NCI-H1436 (cell line): ENCODE data around the gene WDR93.
A peak's percentile ranks its signal among the peaks of the same experiment; 100 is the strongest.

Source experiments
- DNase-seq: peaks from one replicate; lab custom pipeline; 2025; lab: John Stamatoyannopoulos, UW

The WDR93 gene

GRCh38 chr15:89662893-89663626 is 27.6 kb upstream of the WDR93 start:
- no peak for DNase-seq

GRCh38 chr15:89664441-89665350 is 25.9 kb upstream of the WDR93 start:
- no peak for DNase-seq

- DNase-seq = no peak
Observed at GRCh38 chr15:89665449-89666181, 25.0 kb upstream of the WDR93 start.

DNA sequence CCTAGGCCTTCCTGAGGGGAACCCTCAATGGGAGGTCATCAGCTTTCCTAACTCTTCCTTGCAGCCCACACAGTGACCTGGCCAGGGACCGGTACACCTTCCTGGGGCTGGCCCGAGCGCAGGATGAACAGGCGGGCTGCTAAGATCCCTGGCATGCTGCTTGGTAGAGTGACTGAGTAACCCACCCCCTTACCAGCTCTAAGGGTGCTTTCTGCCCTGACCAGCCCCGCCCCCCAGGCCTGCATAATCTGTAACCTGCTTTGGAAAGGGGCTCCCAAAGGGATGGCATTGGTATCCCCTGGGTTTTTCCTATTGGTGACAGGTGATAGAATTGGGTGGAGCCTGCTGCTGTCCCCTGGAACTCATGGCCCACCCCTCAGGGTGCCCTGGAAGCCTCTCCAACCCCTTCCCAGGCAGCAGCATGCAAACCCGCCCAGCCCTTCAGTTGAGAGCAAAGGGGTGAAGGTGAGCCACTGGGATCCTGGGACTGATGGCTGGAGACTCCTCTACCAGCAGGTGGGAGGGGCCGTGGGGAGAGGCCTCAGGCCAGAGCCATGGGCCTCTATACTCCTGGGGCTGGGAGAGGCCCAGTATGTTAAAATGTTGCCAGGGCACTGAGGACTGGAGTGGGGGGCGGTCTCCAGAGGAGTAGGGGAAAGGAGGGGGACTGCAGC is 24.3 kb upstream of the WDR93 start:
- no peak for DNase-seq

DNA sequence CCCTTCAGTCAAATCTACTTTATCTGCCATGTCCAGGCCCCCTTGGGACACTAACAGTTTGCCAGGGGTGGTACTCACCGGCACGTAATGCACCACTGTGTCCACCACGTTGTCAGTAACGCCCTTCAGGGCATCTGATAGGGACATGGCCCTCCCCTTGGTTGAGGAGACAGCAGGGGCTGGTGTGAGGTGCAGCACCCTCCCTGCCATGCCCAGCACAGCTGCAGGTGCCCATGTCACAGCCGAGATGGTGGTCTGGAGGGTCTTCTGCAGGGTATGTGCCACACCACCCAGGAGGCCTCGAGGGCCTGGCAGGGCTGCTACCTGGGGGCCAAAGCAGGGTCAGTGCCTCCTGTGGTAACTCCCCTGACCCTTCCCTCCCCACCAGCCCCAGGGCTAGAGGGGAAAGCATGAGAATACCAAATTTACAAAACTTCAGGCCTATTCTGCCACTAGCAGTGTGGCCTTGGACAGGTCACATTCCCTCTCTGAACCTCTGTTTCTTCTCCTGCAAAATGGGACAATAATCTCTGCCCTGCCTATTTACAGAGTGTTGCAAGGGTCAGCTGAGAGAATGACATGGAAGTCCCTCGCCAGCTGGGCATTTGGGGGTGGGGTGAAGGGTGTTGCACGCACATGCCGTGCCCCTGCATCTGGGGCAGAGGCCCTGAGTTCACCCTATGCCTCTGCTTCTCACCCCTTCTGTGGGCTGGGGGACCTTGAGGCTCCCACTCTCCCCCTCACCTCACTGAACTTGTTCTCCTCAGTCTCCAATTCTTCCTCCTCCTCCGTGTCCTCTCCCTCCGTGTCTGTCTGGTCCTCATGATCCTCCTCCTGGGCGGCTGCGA is 23.5 kb upstream of the WDR93 start:
- no peak for DNase-seq

GRCh38 chr15:89667706-89667960 is 23.0 kb upstream of the WDR93 start:
- DNase-seq = no peak

DNA sequence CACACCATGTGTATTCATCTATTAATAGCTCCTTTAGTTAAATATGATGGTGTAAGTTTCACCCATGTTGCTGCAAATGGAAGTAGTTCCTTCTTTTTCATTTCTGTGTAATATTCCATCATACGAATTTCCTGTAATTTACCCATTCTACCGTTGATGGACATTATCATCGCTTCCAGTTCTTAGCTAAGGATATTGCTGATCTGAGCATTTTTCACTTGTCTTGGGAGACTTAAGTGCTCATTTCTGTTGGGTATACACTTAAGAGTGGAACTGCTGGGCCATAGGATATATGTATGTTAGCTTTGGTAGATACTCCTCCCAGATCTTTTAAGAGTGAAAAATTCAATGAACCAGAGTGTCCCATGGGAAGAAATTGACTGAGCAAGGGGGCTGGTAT is 22.4 kb upstream of the WDR93 start:
- DNase-seq = no peak

DNA sequence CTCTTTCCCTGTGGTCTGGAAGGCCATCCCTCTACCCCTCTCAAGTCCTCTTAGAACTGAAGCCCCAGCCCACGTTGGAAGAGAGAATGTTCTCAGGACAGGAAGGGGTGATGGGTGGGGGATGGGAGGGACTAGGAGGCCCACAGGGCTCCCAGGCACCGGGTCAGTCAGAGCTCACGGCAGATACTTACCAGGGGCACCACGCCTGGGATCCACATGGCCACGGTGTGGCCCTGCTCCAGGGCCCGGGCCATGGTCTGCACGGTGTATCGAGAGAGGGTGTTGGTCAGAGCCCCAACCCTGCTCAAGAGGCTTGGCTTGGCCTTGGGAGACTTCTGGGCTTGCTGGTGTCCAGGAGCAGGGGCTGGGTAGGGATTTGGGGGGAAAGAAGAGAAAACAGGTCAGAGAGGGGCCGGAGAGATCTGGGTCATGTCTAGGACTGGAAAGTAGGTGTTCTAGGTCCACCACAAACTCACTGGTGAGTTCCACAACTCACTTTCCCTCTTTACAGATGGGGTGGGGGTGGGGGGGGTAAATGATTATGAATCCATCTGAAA is 21.2 kb upstream of the WDR93 start:
- DNase-seq = no peak

GRCh38 chr15:89669941-89670340 is 20.7 kb upstream of the WDR93 start:
- DNase-seq = no peak

DNA sequence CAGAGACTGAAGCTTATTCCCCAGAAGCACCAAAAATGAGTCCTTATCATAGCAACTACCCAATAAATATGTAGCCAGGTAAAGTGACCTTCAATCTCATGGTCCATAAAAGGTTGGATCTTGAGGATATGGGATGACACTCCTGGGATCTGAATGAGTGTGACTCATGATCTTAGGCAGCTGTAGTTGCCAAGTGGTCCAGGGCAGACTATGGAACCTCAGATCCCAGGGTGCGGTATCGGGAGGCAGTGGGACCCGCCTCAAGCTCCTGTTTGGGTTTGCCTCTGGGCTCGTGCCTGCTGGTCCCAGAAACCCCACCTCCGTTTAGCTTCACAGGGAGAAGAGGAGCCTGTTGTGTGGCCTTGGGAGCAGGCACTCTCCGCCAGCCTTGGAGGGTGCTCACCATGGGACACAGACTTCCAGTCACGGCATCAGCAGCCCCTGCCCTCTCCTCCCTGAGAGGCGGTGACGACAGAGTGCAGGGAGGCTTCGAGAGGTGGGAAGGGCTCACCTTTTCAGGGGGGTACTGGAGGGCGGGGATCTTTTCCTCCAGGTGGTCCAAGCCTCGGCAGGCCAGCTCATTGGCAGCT is 19.5 kb upstream of the WDR93 start:
- no peak for DNase-seq

GRCh38 chr15:89671687-89672086 is 18.9 kb upstream of the WDR93 start:
- no peak for DNase-seq

GRCh38 chr15:89672221-89673164 is 18.1 kb upstream of the WDR93 start:
- no peak for DNase-seq

DNA sequence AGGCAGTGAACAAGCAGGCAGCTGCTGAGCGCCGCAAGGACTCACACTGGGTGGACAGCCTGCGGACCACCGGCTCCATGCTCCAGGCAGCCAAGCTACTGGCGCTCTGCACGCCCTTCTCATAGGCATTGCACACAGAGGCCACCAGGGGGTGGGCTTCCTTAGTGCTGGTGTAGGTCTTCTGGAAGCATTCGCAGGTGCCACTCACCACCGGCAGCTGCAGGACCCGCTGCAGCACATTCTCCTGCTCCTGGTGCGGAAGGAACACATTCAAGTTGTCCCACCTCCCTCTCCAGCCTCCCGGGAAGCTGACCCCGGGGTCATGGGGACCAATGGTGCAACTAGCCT is 17.5 kb upstream of the WDR93 start:
- DNase-seq = peak; percentile 49

DNA sequence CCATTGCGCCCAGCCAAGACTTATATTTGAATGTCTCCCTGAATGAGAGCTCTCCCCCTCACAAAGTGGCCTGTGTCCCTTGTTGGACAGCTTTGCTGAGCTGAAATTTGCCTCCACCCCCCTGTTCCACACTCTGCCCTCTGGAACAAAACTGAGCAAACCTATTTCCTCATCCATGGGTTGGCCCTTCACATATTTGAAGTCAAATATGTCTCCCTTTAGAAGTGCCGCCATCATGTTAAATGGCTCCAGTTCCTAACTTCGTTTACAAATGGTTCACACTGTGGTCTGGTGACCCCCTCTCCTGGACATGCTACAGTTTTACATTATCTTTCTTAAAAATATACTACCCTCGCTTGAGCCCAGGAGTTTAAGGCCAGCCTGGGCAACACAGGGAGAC is 16.1 kb upstream of the WDR93 start:
- no peak for DNase-seq

GRCh38 chr15:89675606-89676005 is 15.0 kb upstream of the WDR93 start:
- DNase-seq = no peak

- no peak for DNase-seq
Observed at GRCh38 chr15:89677381-89677780, 13.2 kb upstream of the WDR93 start.

DNA sequence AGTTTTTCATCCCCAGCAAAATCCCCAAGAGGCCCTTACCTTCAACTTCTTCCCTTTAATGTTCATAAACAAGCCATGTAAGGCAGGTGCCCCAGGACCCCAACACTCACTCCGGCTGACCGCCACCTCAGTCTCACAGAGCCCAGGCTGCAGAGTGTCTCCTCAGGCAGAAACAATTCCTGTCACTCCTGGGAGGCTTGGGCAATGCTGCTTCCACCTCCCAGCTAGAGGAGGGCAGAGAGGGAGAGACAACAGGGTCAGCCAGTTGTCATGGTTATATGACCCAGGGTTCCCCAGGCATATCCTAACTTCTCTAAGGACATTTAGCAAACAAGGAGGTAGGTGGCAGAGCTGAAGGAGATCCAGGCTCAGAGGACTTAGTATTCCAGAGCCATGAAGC is 11.4 kb upstream of the WDR93 start, which contains the start of gene PLIN1:
PLIN1 (minus strand) TSS at position 156 of the 400 bp plus-strand sequence. CDS start 1,878 bp downstream, outside the sequence.
- no peak for DNase-seq

GRCh38 chr15:89680282-89680873 is 10.2 kb upstream of the WDR93 start:
- DNase-seq = no peak

DNA sequence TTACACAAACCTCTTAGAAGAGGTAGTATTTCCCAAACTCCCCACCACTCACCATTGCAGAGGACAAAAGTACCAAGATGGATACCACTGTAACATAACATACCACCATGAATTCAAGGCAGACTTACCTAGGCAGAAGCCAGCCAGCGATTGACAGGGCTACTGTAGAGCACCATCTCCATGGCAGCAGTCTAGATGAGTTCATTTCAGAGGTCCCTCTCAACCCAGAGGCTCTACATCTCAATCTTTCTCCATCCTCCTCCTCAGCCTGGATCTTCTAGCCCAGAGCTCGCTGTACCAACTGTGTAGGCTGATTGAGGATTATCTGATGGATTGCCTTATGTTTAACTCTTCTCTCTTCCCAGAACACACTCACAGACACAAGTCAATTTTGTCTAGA is 9.5 kb upstream of the WDR93 start:
- no peak for DNase-seq
